ENCODE measurements around the gene GPR17. TPM values are rescaled to one million over a fixed set of nuclear protein-coding genes. Genes with fewer than 3 reads are reported as not detected.

The GPR17 gene
- total and polyA plus RNA-seq, 7 experiments from 2014 or later = not detected

DNA sequence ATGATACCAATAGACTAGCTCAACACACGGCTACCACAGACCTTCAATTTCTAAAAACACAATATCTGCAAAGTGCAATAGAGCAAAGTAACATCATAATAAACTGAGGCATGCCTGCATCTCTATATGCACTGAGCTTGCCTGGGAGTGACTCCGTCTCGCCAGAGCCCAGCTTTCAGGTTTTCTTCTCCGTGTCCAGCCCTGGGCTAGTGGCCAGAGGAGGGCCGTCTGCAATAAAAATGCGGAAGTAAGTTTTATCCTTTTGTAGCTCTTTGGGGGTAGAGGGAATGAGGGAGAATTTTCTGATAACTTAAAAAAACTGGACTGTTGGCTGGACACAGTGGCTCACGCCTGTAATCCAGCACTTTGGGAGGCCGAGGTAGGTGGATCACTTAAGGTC, 41.0 kb upstream of the GPR17 start:
- H3K4me1 Mint-ChIP-seq = peaks cover 0 to 12% (median 7%) of the 10 kb centered on the region in 7 donors
- H3K9me3 Mint-ChIP-seq = peaks cover 0 to 15% (median 5%) of the 10 kb centered on the region in 11 donors
- DNase-seq = no peak
- Histone ChIP-seq H3K4me3 (ENCODE audit: low read length) (no peak overlapping the region), H3K36me3 (ENCODE audit: control insufficient read depth in 2 of 3, insufficient read depth in 3 of 3, low read length in 3 of 3) (no peaks in the 10 kb centered on the region), H3K27ac (ENCODE audit: low read depth, low read length) (no peak overlapping the region), H3K27me3 (ENCODE audit: control insufficient read depth in 2 of 2, insufficient read depth in 2 of 2, low read length in 2 of 2) (no peaks in the 10 kb centered on the region), H3K9me3 (ENCODE audit: control insufficient read depth in 2 of 3, low read length in 3 of 3) (no peaks in the 10 kb centered on the region), H3K4me1 (ENCODE audit: control insufficient read depth in 2 of 2, insufficient read depth in 2 of 2, low read length in 2 of 2) (peaks cover 0 to 11% of the 10 kb centered on the region in 2 donors)
- intact Hi-C loops (cut with micrococcal nuclease) = no loop called here
- ATAC-seq = no peak
- H3K27ac Mint-ChIP-seq = peak overlapping the region in 1 of 9 donors; percentile 52
- ChIA-PET CTCF (interaction anchor here (2.1 kb wide), 1 partner anchor 14 kb away, joined by 9 read pairs; no protein-coding TSS in a partner anchor), POLR2A (interaction anchor here (1.1 kb wide), 1 partner anchor 37 kb away, joined by 3 read pairs; no protein-coding TSS in a partner anchor)
- H3K4me3 Mint-ChIP-seq = no peak overlapping the region
- H3K27me3 Mint-ChIP-seq = peaks cover 0 to 3% (median 0%) of the 10 kb centered on the region in 5 donors
- peaks cover 0 to 13% (median 4%) of the 10 kb centered on the region in 5 donors for H3K36me3 Mint-ChIP-seq

DNA sequence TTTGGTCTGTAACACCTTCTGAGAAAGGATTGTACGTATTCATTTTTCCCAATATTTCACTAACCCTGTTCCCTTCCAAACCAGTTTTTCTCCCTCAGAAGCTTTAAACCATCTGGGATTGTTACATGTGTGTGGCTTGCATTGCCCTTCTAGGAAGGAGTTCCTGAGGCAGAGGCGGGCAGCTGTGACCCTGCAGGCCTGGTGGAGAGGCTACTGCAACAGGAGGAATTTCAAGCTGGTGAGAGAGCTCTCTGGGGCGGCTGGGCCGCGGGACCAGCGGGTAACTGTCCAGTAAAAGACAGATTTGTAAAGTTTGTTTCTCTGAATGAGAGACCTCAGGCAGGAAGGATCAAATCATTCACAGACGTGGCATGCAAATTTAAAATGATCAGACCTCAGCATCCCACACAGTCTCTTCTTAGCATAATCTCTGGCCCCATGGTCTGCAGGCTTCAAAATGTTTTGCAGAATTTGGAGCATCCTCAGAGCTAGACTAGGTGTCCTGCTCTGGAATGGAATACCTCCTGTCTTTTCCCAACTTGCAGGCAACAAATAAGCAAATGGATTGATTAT, 40.2 kb upstream of the GPR17 start:
- H3K4me3 Mint-ChIP-seq = no peak overlapping the region
- Histone ChIP-seq H3K4me3 (ENCODE audit: low read length) (no peak overlapping the region), H3K9me3 (ENCODE audit: control insufficient read depth in 2 of 3, low read length in 3 of 3) (no peaks in the 10 kb centered on the region), H3K27me3 (ENCODE audit: control insufficient read depth in 2 of 2, insufficient read depth in 2 of 2, low read length in 2 of 2) (no peaks in the 10 kb centered on the region), H3K27ac (ENCODE audit: low read depth, low read length) (no peak overlapping the region), H3K4me1 (ENCODE audit: control insufficient read depth in 2 of 2, insufficient read depth in 2 of 2, low read length in 2 of 2) (peaks cover 0 to 11% of the 10 kb centered on the region in 2 donors), H3K36me3 (ENCODE audit: control insufficient read depth in 2 of 3, insufficient read depth in 3 of 3, low read length in 3 of 3) (no peaks in the 10 kb centered on the region)
- intact Hi-C loops (cut with micrococcal nuclease) = no loop called here
- no peak overlapping the region for H3K27ac Mint-ChIP-seq
- peaks cover 0 to 17% (median 5%) of the 10 kb centered on the region in 11 donors for H3K9me3 Mint-ChIP-seq
- CTCF ChIA-PET = no interaction called here
- DNase-seq (no peak), ATAC-seq (no peak)
- H3K27me3 Mint-ChIP-seq = peaks cover 0 to under 1% (median 0%) of the 10 kb centered on the region in 5 donors
- H3K4me1 Mint-ChIP-seq = peaks cover 0 to 17% (median 8%) of the 10 kb centered on the region in 7 donors
- POLR2A ChIA-PET = interaction anchor here (1.1 kb wide), 1 partner anchor 36 kb away, joined by 3 read pairs; no protein-coding TSS in a partner anchor
- H3K36me3 Mint-ChIP-seq = peaks cover under 1 to 13% (median 4%) of the 10 kb centered on the region in 5 donors

DNA sequence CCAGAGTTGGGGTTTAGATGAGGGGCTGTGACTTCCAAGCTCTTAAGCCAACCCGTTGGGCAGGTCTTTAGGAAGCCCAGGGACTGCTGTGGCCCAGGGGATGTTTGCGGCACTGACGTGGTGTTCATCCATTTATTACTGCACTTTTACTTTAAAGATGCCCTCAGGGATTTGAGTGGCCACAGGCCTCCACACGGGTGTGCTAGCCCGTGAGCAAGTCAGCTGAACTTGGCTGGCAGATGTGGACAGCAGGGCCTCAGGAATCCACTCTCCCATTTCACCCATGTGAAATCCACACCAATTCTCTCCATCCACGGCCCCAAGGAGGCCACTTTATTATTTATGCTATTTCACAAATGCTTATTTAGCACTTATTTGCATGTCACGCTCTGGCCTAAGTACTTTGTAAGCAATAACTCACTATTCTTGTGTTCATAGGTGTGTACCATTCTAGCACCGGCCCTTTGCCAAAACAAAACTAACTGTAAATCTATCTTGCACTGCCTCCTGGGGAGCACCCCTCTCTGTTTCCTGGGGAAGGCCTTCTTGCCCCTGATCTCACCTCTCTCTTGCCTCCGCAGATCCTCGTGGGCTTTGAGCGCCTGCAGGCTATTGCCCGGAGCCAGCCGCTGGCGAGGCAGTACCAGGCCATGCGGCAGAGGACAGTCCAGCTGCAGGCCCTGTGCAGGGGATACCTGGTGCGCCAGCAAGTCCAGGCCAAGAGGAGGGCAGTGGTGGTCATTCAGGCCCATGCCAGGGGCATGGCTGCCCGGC, 39.1 kb upstream of the GPR17 start:
- H3K4me3 Mint-ChIP-seq = no peak overlapping the region
- ATAC-seq = no peak
- no peak for DNase-seq
- Histone ChIP-seq H3K27me3 (ENCODE audit: control insufficient read depth in 2 of 2, insufficient read depth in 2 of 2, low read length in 2 of 2) (no peaks in the 10 kb centered on the region), H3K36me3 (ENCODE audit: control insufficient read depth in 2 of 3, insufficient read depth in 3 of 3, low read length in 3 of 3) (no peaks in the 10 kb centered on the region), H3K4me1 (ENCODE audit: control insufficient read depth in 2 of 2, insufficient read depth in 2 of 2, low read length in 2 of 2) (peaks cover 0 to 11% of the 10 kb centered on the region in 2 donors), H3K4me3 (ENCODE audit: low read length) (no peak overlapping the region), H3K27ac (ENCODE audit: low read depth, low read length) (no peak overlapping the region), H3K9me3 (ENCODE audit: control insufficient read depth in 2 of 3, low read length in 3 of 3) (peaks cover 0 to 5% (median 0%) of the 10 kb centered on the region in 3 experiments)
- no peaks in the 10 kb centered on the region for H3K27me3 Mint-ChIP-seq
- H3K9me3 Mint-ChIP-seq = peaks cover 0 to 26% (median 5%) of the 10 kb centered on the region in 11 donors
- intact Hi-C loops (cut with micrococcal nuclease) = no loop called here
- CTCF ChIA-PET = no interaction called here
- peaks cover 3 to 10% (median 6%) of the 10 kb centered on the region in 5 donors for H3K36me3 Mint-ChIP-seq
- peaks cover 0 to 19% (median 8%) of the 10 kb centered on the region in 7 donors for H3K4me1 Mint-ChIP-seq
- no peak overlapping the region for H3K27ac Mint-ChIP-seq
- POLR2A ChIA-PET = no interaction called here

DNA sequence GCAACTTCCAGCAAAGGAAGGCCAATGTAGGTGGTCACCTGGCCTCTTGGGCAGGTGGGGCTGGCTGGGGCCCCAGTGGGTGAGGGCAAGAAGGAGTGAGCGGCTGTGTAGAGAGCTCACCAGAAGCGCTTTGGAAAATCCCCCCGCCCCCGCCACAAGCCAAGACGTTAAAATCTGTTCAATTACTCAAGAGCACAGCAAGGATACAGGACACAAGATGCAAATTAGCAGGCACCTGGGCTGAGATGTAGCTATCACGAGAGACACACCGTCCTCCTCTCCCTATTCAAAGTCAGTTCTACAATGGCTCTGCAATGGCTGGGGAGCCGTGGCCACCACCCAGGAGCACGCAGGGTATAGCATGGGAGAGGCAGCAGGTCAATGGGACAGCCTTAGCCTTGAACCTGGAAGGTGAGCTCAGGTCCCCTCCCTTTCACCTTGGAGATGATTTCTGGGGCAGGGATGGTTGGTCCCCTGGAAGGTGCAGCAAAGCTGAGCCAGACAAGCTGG, 38.5 kb upstream of the GPR17 start:
- CTCF ChIA-PET = interaction anchor here (1.2 kb wide), 1 partner anchor 16 kb away, joined by 6 read pairs; no protein-coding TSS in a partner anchor
- Mint-ChIP-seq H3K9me3 (peaks cover 0 to 28% (median 5%) of the 10 kb centered on the region in 11 donors), H3K36me3 (peaks cover 3 to 10% (median 5%) of the 10 kb centered on the region in 5 donors), H3K27me3 (no peaks in the 10 kb centered on the region), H3K27ac (no peak overlapping the region), H3K4me1 (peaks cover 0 to 19% (median 8%) of the 10 kb centered on the region in 7 donors), H3K4me3 (no peak overlapping the region)
- POLR2A ChIA-PET = no interaction called here
- Histone ChIP-seq H3K4me1 (ENCODE audit: control insufficient read depth in 2 of 2, insufficient read depth in 2 of 2, low read length in 2 of 2) (peaks cover 0 to 11% of the 10 kb centered on the region in 2 donors), H3K27me3 (ENCODE audit: control insufficient read depth in 2 of 2, insufficient read depth in 2 of 2, low read length in 2 of 2) (no peaks in the 10 kb centered on the region), H3K9me3 (ENCODE audit: control insufficient read depth in 2 of 3, low read length in 3 of 3) (peaks cover 0 to 5% (median 0%) of the 10 kb centered on the region in 3 experiments), H3K27ac (ENCODE audit: low read depth, low read length) (no peak overlapping the region), H3K4me3 (ENCODE audit: low read length) (no peak overlapping the region), H3K36me3 (ENCODE audit: control insufficient read depth in 2 of 3, insufficient read depth in 3 of 3, low read length in 3 of 3) (no peaks in the 10 kb centered on the region)
- DNase-seq (no peak), ATAC-seq (no peak)
- intact Hi-C loops (cut with micrococcal nuclease) = no loop called here

DNA sequence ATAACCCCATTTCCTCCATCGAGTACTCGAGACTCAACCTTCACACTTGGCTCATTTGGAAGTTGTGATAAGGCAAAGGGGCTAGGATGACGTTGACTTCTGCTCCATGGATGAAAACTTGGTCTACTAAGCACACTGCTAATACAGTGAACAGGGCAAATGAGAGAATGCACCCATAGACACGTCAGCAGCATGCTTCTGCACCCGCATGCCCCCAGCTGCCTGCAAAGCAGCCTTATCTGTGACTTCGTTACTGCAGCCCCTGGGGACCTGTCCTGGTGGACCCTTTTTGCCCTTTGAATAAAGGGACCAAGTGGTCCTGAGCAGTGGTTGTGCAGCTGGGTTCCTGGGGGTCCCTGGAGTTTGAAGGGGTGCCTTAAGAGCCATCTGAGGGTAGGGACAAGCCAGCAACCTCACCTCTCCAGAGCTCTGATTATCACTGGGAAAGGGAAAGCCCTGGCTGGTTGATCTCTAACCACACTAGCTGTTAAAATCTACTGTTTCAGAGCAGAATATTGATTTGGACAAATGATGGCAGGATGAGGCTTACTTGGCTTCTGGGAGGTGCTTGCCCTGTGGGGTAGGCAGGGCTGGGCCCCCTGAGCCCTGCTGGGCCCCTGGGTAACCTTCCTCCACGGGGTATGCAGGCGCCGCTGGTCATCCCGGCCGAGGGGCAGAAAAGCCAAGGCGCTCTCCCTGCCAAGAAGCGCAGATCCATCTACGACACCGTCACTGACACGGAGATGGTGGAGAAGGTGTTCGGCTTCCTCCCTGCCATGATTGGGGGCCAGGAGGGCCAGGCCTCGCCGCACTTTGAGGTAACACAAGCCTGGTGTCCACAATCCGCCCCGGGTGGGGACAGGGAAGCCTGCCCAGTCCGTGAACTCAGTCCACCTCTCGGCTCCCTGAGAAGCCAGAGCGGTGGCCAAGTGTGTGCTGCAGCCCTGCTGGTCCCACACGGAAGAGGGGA, 37.6 kb upstream of the GPR17 start:
- CTCF ChIA-PET = interaction anchor here (1.2 kb wide), 1 partner anchor 17 kb away, joined by 6 read pairs; no protein-coding TSS in a partner anchor
- no peak overlapping the region for H3K4me3 ChIP-seq (ENCODE audit: low read length)

More for the DNA sequence above, 37.6 kb upstream of the GPR17 start:
- Mint-ChIP-seq H3K9me3 (peaks cover 0 to 28% (median 5%) of the 10 kb centered on the region in 11 donors), H3K27ac (no peak overlapping the region), H3K36me3 (peaks cover 3 to 9% (median 6%) of the 10 kb centered on the region in 5 donors), H3K4me3 (no peak overlapping the region), H3K27me3 (peaks cover 0 to 4% (median 0%) of the 10 kb centered on the region in 5 donors), H3K4me1 (peaks cover 0 to 19% (median 8%) of the 10 kb centered on the region in 7 donors)
- DNase-seq (no peak), ATAC-seq (no peak)
- Histone ChIP-seq H3K27ac (ENCODE audit: low read depth, low read length) (no peak overlapping the region), H3K9me3 (ENCODE audit: control insufficient read depth in 2 of 3, low read length in 3 of 3) (peaks cover 0 to 5% (median 0%) of the 10 kb centered on the region in 3 experiments), H3K4me1 (ENCODE audit: control insufficient read depth in 2 of 2, insufficient read depth in 2 of 2, low read length in 2 of 2) (peaks cover 0 to 11% of the 10 kb centered on the region in 2 donors), H3K27me3 (ENCODE audit: control insufficient read depth in 2 of 2, insufficient read depth in 2 of 2, low read length in 2 of 2) (no peaks in the 10 kb centered on the region), H3K36me3 (ENCODE audit: control insufficient read depth in 2 of 3, insufficient read depth in 3 of 3, low read length in 3 of 3) (no peaks in the 10 kb centered on the region)
- intact Hi-C loops (cut with micrococcal nuclease) = no loop called here
- POLR2A ChIA-PET = interaction anchor here (0.7 kb wide), 1 partner anchor 254 kb away, joined by 3 read pairs; no protein-coding TSS in a partner anchor
